ENCODE measurements around the gene SOWAHA.

SOWAHA gene

GRCh38 chr5:132831095-132831860 lies 18.2 kb downstream of the SOWAHA start:
- Mint-ChIP-seq H3K9me3 (no peaks in the 10 kb centered on the region), H3K4me1 (peaks cover 6 to 22% of the 10 kb centered on the region in 2 donors), H3K36me3 (peaks cover 0 to 6% of the 10 kb centered on the region in 2 donors), H3K4me3 (peak overlapping the region; percentile 84 to 87), H3K27me3 (peaks cover 36 to 43% of the 10 kb centered on the region in 2 donors), H3K27ac (peak overlapping the region; percentile 83)
- ATAC-seq (replicated peaks) = no peak
- no peak for DNase-seq

- ATAC-seq (replicated peaks) (no peak), DNase-seq (no peak)
- peaks cover 6 to 22% of the 10 kb centered on the region in 2 donors for H3K4me1 Mint-ChIP-seq
- peaks cover 22 to 29% of the 10 kb centered on the region in 2 donors for H3K27me3 Mint-ChIP-seq
- H3K27ac Mint-ChIP-seq = no peak overlapping the region
- peaks cover 0 to 6% of the 10 kb centered on the region in 2 donors for H3K36me3 Mint-ChIP-seq
- no peaks in the 10 kb centered on the region for H3K9me3 Mint-ChIP-seq
- no peak overlapping the region for H3K4me3 Mint-ChIP-seq
Observed at GRCh38 chr5:132832612-132833011, 19.5 kb downstream of the SOWAHA start.

DNA sequence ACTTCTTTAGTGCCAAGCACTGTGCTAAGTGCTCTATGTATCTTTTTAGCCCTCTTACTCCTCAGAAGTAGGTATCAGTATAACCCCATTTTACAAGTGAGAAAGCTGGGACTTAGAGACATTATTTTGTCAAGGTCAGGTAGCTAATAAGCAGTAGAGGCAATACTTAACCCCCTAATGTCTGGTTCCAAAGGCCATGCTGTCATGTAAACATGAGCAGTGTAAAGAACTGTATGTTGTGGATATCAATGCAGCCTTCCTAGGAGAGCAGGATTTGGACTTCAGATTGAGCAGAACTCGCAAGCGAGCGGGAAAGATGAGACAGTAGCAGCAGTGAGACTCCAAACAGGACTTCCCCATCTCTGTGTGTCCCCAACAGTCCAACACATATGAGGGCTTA lies 21.0 kb downstream of the SOWAHA start:
- H3K27me3 Mint-ChIP-seq = peaks cover 17% of the 10 kb centered on the region in 2 donors
- peaks cover 7 to 20% of the 10 kb centered on the region in 2 donors for H3K4me1 Mint-ChIP-seq
- no peak for ATAC-seq (replicated peaks)
- no peaks in the 10 kb centered on the region for H3K9me3 Mint-ChIP-seq
- peaks cover 0 to 6% of the 10 kb centered on the region in 2 donors for H3K36me3 Mint-ChIP-seq
- DNase-seq = no peak
- no peak overlapping the region for H3K4me3 Mint-ChIP-seq
- H3K27ac Mint-ChIP-seq = no peak overlapping the region

DNA sequence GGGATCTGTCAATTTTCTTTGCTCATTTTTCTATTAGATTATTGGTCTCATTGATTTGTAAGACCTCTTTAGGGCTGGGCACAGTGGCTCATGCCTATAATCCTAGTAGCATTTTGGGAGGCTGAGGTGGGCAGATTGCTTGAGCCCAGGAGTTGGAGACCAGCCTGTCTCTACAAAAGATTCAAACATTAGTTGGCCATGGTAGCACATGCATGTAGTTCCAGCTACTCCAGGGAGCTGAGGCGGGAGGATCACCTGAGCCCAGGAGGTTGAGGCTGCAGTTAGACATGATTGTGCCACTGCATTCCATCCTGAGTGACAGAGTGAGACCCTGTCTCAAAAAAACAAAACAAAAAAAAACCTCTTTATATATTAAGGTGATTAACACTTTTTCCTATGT lies 23.8 kb downstream of the SOWAHA start:
- peaks cover 0 to 2% of the 10 kb centered on the region in 2 donors for H3K4me1 Mint-ChIP-seq
- H3K4me3 Mint-ChIP-seq = no peak overlapping the region
- no peaks in the 10 kb centered on the region for H3K27me3 Mint-ChIP-seq
- no peaks in the 10 kb centered on the region for H3K9me3 Mint-ChIP-seq
- ATAC-seq (replicated peaks) (no peak), DNase-seq (no peak)
- H3K36me3 Mint-ChIP-seq = no peaks in the 10 kb centered on the region
- no peak overlapping the region for H3K27ac Mint-ChIP-seq

DNA sequence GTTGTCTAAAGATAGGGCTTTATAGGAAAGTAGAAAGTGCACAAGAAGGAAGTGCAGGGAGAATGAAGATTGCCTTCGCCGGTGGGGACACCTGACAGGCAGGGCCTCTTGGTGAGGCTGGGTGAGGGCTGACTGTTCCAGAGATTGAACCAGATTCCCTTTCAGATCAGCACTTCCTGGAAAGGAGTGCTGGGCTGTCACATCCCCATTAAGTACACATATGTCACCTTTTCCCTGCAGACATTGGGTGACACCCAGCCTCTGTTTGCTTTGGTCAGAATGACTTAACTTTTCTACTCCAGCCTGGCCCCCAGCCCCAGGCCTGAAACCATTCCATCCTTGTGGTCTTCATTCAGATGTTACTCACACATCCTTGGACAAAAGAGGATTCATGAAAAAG lies 24.8 kb downstream of the SOWAHA start:
- Mint-ChIP-seq H3K9me3 (no peaks in the 10 kb centered on the region), H3K36me3 (no peaks in the 10 kb centered on the region), H3K4me3 (no peak overlapping the region), H3K27ac (no peak overlapping the region), H3K4me1 (peaks cover 0 to 2% of the 10 kb centered on the region in 2 donors), H3K27me3 (no peaks in the 10 kb centered on the region)
- ATAC-seq (replicated peaks) (no peak), DNase-seq (no peak)

DNA sequence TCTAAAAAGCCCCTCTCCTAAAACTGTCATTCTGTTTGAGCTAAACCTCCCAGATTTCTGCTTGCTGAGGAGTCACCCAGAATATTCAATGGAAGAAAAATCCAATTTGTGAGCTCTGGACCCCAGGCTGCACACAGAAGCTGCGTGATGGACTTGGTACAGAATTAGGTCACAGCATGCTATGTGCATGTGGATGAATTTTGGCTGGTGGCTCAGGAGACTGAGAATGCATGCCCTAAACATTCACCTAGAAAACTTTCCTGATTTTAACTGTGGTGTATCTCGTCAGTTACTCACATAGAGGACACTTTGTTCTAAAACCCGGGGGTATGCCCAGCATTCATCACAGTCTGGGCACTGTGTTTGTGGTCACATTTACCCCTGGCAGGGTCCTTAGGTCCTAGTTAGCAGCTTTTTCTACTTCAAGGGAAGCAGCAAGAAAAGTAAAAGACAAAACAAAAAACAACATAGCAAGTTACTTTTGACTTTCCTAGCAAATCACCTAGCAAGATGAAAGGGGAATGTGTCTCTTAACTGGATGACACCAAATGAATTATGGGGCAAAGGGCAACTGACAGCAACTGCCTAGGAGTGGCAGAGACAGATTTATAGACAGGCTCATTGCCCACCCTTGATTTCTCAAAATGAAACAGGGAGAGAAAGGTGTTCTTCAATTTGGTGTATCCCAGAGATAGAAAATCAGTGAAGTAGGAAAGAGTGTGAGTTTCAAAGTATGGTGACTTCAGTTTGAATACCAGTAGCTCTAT lies 25.6 kb downstream of the SOWAHA start:
- peaks cover 0 to 2% of the 10 kb centered on the region in 2 donors for H3K4me1 Mint-ChIP-seq
- no peak for ATAC-seq (replicated peaks)
- H3K9me3 Mint-ChIP-seq = no peaks in the 10 kb centered on the region
- H3K4me3 Mint-ChIP-seq = no peak overlapping the region
- H3K36me3 Mint-ChIP-seq = no peaks in the 10 kb centered on the region
- no peak for DNase-seq
- H3K27ac Mint-ChIP-seq = peak overlapping the region; percentile 51
- H3K27me3 Mint-ChIP-seq = no peaks in the 10 kb centered on the region

- ATAC-seq (replicated peaks) = no peak
- H3K36me3 Mint-ChIP-seq = no peaks in the 10 kb centered on the region
Observed at GRCh38 chr5:132839426-132840301, 26.6 kb downstream of the SOWAHA start.

GRCh38 chr5:132840313-132840712 lies 27.2 kb downstream of the SOWAHA start:
- Mint-ChIP-seq H3K36me3 (no peaks in the 10 kb centered on the region), H3K4me1 (peaks cover 0 to 2% of the 10 kb centered on the region in 2 donors), H3K9me3 (no peaks in the 10 kb centered on the region), H3K27ac (no peak overlapping the region), H3K4me3 (no peak overlapping the region), H3K27me3 (no peaks in the 10 kb centered on the region)
- ATAC-seq (replicated peaks) (no peak), DNase-seq (no peak)

More at GRCh38 chr5:132839426-132840301, 26.6 kb downstream of the SOWAHA start:
- H3K4me1 Mint-ChIP-seq = peaks cover 0 to 2% of the 10 kb centered on the region in 2 donors
- DNase-seq = no peak
- H3K27ac Mint-ChIP-seq = no peak overlapping the region
- H3K9me3 Mint-ChIP-seq = no peaks in the 10 kb centered on the region
- no peak overlapping the region for H3K4me3 Mint-ChIP-seq
- no peaks in the 10 kb centered on the region for H3K27me3 Mint-ChIP-seq

DNA sequence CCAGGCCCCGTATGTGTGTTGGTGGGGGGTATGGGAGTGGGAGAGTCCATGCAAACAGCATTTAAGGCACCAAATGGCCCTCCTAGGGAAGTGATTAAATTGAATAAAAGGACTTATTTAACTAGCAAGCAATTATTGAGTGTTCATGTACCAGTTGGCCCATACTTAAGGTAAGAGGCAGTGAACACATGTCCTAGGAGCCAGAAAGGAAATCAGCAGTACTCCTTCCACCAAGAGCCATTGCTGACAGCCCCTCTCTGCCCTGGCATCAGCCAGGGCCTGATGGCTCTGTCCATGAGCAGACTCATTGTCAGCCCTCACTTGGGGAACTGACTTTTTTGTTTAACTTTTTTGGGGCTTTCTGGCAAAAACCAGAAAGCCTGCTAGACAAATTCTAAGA lies 27.8 kb downstream of the SOWAHA start:
- Mint-ChIP-seq H3K36me3 (no peaks in the 10 kb centered on the region), H3K27ac (no peak overlapping the region), H3K9me3 (no peaks in the 10 kb centered on the region), H3K4me3 (no peak overlapping the region), H3K27me3 (no peaks in the 10 kb centered on the region), H3K4me1 (peaks cover 0 to 2% of the 10 kb centered on the region in 2 donors)
- DNase-seq = no peak
- no peak for ATAC-seq (replicated peaks)

DNA sequence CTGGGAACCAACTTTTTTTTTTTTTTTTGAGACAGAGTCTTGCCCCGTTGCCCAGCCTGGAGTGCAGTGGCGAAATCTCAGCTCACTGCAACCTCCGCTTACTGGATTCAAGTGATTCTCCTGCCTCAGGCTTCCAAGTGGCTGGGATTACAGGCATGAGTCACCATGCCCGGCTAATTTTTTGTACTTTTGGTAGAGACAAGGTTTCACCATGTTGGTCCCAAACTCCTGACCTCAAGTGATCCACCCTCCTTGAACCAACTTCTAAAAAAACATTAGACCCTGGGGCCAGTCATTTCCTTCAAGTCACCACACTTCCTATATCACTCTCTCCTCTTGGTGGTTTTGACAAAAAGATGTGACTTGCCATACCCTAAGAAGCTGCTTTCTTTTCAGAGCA lies 28.2 kb downstream of the SOWAHA start:
- DNase-seq (no peak), ATAC-seq (replicated peaks) (no peak)
- Mint-ChIP-seq H3K4me3 (no peak overlapping the region), H3K9me3 (no peaks in the 10 kb centered on the region), H3K4me1 (peaks cover 0 to 2% of the 10 kb centered on the region in 2 donors), H3K27ac (no peak overlapping the region), H3K27me3 (no peaks in the 10 kb centered on the region), H3K36me3 (no peaks in the 10 kb centered on the region)

DNA sequence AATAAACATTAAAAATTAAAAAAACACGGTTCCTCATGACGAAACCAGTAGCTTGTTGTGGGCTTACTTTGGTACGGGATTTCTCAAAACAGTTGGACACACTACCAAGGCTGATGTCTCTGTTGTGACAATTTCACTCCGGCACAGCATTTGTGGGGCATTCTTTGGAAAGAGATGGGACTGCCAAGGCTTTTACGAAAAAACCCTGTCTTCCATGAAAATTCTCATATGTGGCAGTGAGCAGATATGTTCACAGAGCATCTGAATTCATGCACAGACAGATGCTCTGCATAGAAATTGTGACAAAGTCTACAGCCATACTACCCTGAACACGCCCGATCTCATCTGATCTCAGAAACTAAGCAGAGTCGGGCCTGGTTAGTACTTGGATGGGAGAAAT lies 35.2 kb downstream of the SOWAHA start:
- H3K36me3 Mint-ChIP-seq = no peaks in the 10 kb centered on the region
- H3K4me3 Mint-ChIP-seq = no peak overlapping the region
- no peak for ATAC-seq (replicated peaks)
- H3K27me3 Mint-ChIP-seq = peaks cover 0 to 10% of the 10 kb centered on the region in 2 donors
- peaks cover 0 to 2% of the 10 kb centered on the region in 2 donors for H3K4me1 Mint-ChIP-seq
- no peaks in the 10 kb centered on the region for H3K9me3 Mint-ChIP-seq
- no peak for DNase-seq
- no peak overlapping the region for H3K27ac Mint-ChIP-seq

DNA sequence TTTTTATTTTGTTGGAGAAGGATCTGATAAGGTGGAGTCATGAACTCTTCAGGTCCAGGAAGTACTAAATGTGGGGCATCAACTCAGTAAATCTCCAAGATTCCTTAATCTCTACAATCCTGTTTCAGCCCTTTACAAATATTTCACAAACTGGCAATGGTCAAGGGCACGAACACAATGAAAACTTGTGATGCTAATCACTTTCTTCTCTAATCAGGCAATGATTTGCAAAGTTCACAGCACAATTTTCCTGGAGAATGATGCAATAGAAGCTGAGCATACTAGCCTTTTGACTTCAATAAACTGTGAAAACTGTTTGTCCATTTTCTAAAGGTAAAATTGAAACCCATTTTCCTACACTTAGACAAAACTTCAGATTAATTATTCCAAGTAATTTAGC lies 36.2 kb downstream of the SOWAHA start:
- H3K27me3 Mint-ChIP-seq = peaks cover 0 to 10% of the 10 kb centered on the region in 2 donors
- no peaks in the 10 kb centered on the region for H3K9me3 Mint-ChIP-seq
- no peak for ATAC-seq (replicated peaks)
- no peak overlapping the region for H3K4me3 Mint-ChIP-seq
- DNase-seq = no peak
- no peaks in the 10 kb centered on the region for H3K36me3 Mint-ChIP-seq
- peaks cover 0 to 2% of the 10 kb centered on the region in 2 donors for H3K4me1 Mint-ChIP-seq
- H3K27ac Mint-ChIP-seq = no peak overlapping the region

DNA sequence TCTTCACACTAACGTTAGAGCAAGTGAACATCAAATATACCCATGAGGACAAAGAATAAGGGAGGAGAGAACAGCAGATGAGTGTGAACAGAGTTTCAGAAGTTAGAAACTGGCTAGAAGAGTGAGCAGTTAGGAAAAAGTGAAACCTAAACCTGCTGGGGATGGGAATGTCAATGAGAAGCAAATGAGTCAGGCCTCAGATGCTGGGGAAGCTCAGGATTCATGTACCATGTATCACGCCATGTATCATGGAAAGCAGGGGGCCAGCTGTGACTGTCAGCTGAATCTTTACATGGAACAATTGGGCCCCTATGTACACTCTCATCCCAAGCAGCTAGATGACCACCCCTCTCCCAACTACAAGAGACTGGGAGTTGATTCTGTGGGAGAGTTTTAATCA lies 37.0 kb downstream of the SOWAHA start:
- Mint-ChIP-seq H3K4me1 (peaks cover 0 to 2% of the 10 kb centered on the region in 2 donors), H3K36me3 (no peaks in the 10 kb centered on the region), H3K4me3 (no peak overlapping the region), H3K27ac (no peak overlapping the region), H3K27me3 (peaks cover 0 to 10% of the 10 kb centered on the region in 2 donors), H3K9me3 (no peaks in the 10 kb centered on the region)
- no peak for ATAC-seq (replicated peaks)
- DNase-seq = no peak

GRCh38 chr5:132853323-132853722 lies 40.2 kb downstream of the SOWAHA start:
- no peaks in the 10 kb centered on the region for H3K36me3 Mint-ChIP-seq
- no peak overlapping the region for H3K4me3 Mint-ChIP-seq
- no peak for ATAC-seq (replicated peaks)
- peaks cover 0 to 2% of the 10 kb centered on the region in 2 donors for H3K4me1 Mint-ChIP-seq
- no peaks in the 10 kb centered on the region for H3K9me3 Mint-ChIP-seq
- peaks cover 20 to 22% of the 10 kb centered on the region in 2 donors for H3K27me3 Mint-ChIP-seq
- DNase-seq = no peak
- H3K27ac Mint-ChIP-seq = no peak overlapping the region

Measured in stimulated activated naive B cell treated with anti-CD40 and anti-IgM and Interleukin-4, amounts not matched to agents 10 μg/mL and 1 μg/mL and 100 μg/mL, for 72 hours (primary cell).